PFSK-1 (cell line): ENCODE measurements around the gene ARF3.

Experiments
- REST ChIP-seq, 2 experiments: IDR thresholded peaks; 2 replicates each; pipeline versions ENCODE4 v1.6.1 to v1.8.0; 2011 to 2012; ENCODE audit warnings: low read depth in 2 of 2, low read length in 2 of 2, control low read depth in 1 of 2, inconsistent platforms in 1 of 2, mild to moderate bottlenecking in 1 of 2, moderate library complexity in 1 of 2; ENCODE audit not compliant: insufficient read depth in 1 of 2
- TAF1 ChIP-seq: IDR thresholded peaks from 2 replicates; pipeline ENCODE4 v1.6.1; 2012; ENCODE audit warnings: low read length, control low read depth, borderline replicate concordance; ENCODE audit not compliant: insufficient read depth

- TF ChIP-seq TAF1 (no peak), REST (IDR thresholded peaks at IDR 0.05; ENCODE audit: insufficient read depth in 1 of 2, low read depth in 2 of 2, low read length in 2 of 2) (no peak)
Observed at GRCh38 chr12:48979602-48980388, 22.5 kb upstream of the ARF3 start.
